Testis (tissue), 3 donors: ENCODE data around the gene CCDC134. TPM values are rescaled to one million over a fixed set of nuclear protein-coding genes. Genes with fewer than 3 reads are reported as not detected.

ENCODE experiments used
- DNase-seq: peaks from one replicate; pipeline ENCODE4 v3.0.0-alpha.2; 2019
- H3K27ac ChIP-seq, 2 donors: fragments of 200-600 bp; sonication (generic); one replicate each; pipeline ENCODE4 v1.5.1; 2019
- H3K27me3 ChIP-seq: fragments of 200-600 bp; sonication (generic); one replicate; pipeline ENCODE4 v1.5.1; 2019
- H3K36me3 ChIP-seq: fragments of 200-600 bp; sonication (generic); one replicate; pipeline ENCODE4 v1.5.1; 2017; ENCODE audit warnings: low read depth; ENCODE audit errors: missing control alignments
- H3K4me1 ChIP-seq: fragments of 200-600 bp; sonication (generic); one replicate; pipeline ENCODE4 v1.5.1; 2019
- H3K4me3 ChIP-seq, 2 donors: fragments of 200-600 bp; sonication (generic); one replicate each; pipeline ENCODE4 v1.5.1; 2017 to 2019
- H3K9me3 ChIP-seq: fragments of 200-600 bp; sonication (generic); one replicate; pipeline ENCODE4 v1.5.1; 2017
- CTCF ChIP-seq, 3 experiments: fragments of 450-650 bp in 2 of 3; fragments of 200-600 bp in 1 of 3; sonication (generic) in 1 of 3; IDR thresholded peaks; one replicate each; pipeline ENCODE4 v1.5.1; 2016 to 2019; ENCODE audit warnings: antibody characterized with exemption in 3 of 3, mild to moderate bottlenecking in 2 of 3, moderate library complexity in 1 of 3
- POLR2A ChIP-seq: fragments of 450-650 bp; IDR thresholded peaks from one replicate; pipeline ENCODE4 v1.6.1; 2017; ENCODE audit warnings: antibody characterized with exemption, mild to moderate bottlenecking, moderate library complexity
- WGBS, 2 donors: methylation state at CpG; one replicate each; pipeline ENCODE4 v1.1.5; 2018; 5-methylcytosine and 5-hydroxymethylcytosine counted together
- intact Hi-C: fragments of 100-400 bp; cut with DNase I; formaldehyde crosslinking; loops from one replicate; pipeline ENCODE4 v1.15.1; 2023; ENCODE audit warnings: low total_unique reads
- polyA plus RNA-seq: library from polyadenylated mRNA; stranded (reverse); fragments of 350-450 nt; fragmentation: Illumina TruSeq; extraction: RNeasy Lipid Tissue Mini Kit (QIAGEN cat#74804); gene quantifications from one replicate; pipeline ENCODE4 v1.2.3, GENCODE V29; 2014; ENCODE audit warnings: low read depth, low replicate concordance; ENCODE audit not compliant: insufficient read depth
- total RNA-seq, 2 donors: library from RNA; depleted of rRNA; stranded (reverse); fragments of >200 nt; gene quantifications; one replicate each; pipeline ENCODE4 v1.2.3, GENCODE V29; 2016

The CCDC134 gene
- total and polyA plus RNA-seq, 3 donors from 2014 or later = 12.8 to 20.8 (median 15.6) TPM

- TF ChIP-seq CTCF (IDR thresholded peaks at IDR 0.05) (no peak), POLR2A (no peak)
- Histone ChIP-seq H3K4me1 (no peaks in the 10 kb centered on the region), H3K27me3 (no peaks in the 10 kb centered on the region), H3K9me3 (no peaks in the 10 kb centered on the region), H3K36me3 (no peaks in the 10 kb centered on the region), H3K27ac (no peak overlapping the region), H3K4me3 (no peak overlapping the region)
- intact Hi-C loops = no loop called here
- DNase-seq = no peak
- WGBS, 2 donors = 81 to 90% methylated on average over 2 of the region's 2 CpGs
Observed at GRCh38 chr22:41777749-41778425, 22.6 kb upstream of the CCDC134 start.

- TF ChIP-seq POLR2A = no peak
- no peak for TF ChIP-seq CTCF (IDR thresholded peaks at IDR 0.05)
- Histone ChIP-seq H3K9me3 (no peaks in the 10 kb centered on the region), H3K27ac (no peak overlapping the region), H3K4me1 (no peaks in the 10 kb centered on the region), H3K36me3 (no peaks in the 10 kb centered on the region), H3K4me3 (no peak overlapping the region), H3K27me3 (no peaks in the 10 kb centered on the region)
- no peak for DNase-seq
- WGBS, 2 donors = 59 to 63% methylated on average over 3 of the region's 3 CpGs
- intact Hi-C loops = no loop called here
Observed at GRCh38 chr22:41779929-41780505, 20.5 kb upstream of the CCDC134 start.

- DNase-seq = peak; percentile 33
- Histone ChIP-seq H3K9me3 (no peaks in the 10 kb centered on the region), H3K36me3 (no peaks in the 10 kb centered on the region), H3K4me3 (no peak overlapping the region), H3K27ac (no peak overlapping the region), H3K27me3 (no peaks in the 10 kb centered on the region), H3K4me1 (no peaks in the 10 kb centered on the region)
- WGBS, 2 donors = 75 to 83% methylated on average over 10 to 11 of the region's 11 CpGs
- TF ChIP-seq POLR2A = no peak
- no peak for TF ChIP-seq CTCF (IDR thresholded peaks at IDR 0.05)
- intact Hi-C loops = no loop called here
Observed at GRCh38 chr22:41780746-41781505, 19.6 kb upstream of the CCDC134 start.

- no peaks in the 10 kb centered on the region for H3K27me3 ChIP-seq
- H3K4me1 ChIP-seq = no peaks in the 10 kb centered on the region
- H3K4me3 ChIP-seq = no peak overlapping the region
- H3K36me3 ChIP-seq = no peaks in the 10 kb centered on the region
- DNase-seq = no peak
- H3K27ac ChIP-seq = no peak overlapping the region
- intact Hi-C loops = no loop called here
- TF ChIP-seq POLR2A (no peak), CTCF (IDR thresholded peaks at IDR 0.05) (no peak)
- H3K9me3 ChIP-seq = no peaks in the 10 kb centered on the region
- WGBS, 2 donors = 83% methylated on average over 1 of the region's 1 CpG; no CpG with 5 or more reads in 1 of the 2 donors
Observed at GRCh38 chr22:41781507-41781906, 19.0 kb upstream of the CCDC134 start.
